Measurements from ENCODE around the gene KRTAP2-2.
"Not testable (repeated sequence)": the region's sequence is repeated elsewhere in the genome, so short reads cannot be mapped to it uniquely, and the experiment has no call there.

KRTAP2-2 gene, protein sequence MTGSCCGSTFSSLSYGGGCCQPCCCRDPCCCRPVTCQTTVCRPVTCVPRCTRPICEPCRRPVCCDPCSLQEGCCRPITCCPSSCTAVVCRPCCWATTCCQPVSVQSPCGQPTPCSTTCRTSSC

DNA sequence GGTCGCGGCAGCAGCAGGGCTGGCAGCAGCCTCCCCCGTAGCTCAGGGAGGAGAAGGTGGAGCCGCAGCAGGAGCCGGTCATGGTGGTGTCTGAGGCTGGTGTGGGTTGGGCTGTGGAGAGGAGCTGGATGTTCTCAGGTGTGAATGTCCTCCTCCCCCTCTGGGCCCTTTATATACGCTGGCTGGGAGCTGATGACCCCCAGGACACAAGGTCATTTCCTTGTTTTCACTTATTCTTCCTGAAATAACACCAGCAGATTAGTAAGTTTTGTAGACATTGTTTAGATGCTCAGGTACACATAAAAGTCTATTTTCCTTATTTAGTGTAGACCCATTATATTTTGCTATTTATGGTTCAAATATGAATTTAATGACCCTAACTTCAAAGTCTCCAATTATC, at the start of gene KRTAP2-2:
Gene KRTAP2-2, minus strand, starts transcription at position 101 of the 400 bp plus-strand sequence. Its CDS starts 19 bp downstream, at position 82.
- not testable (repeated sequence) for DNase-seq (ENCODE audit: low read depth, low spot score)

DNA sequence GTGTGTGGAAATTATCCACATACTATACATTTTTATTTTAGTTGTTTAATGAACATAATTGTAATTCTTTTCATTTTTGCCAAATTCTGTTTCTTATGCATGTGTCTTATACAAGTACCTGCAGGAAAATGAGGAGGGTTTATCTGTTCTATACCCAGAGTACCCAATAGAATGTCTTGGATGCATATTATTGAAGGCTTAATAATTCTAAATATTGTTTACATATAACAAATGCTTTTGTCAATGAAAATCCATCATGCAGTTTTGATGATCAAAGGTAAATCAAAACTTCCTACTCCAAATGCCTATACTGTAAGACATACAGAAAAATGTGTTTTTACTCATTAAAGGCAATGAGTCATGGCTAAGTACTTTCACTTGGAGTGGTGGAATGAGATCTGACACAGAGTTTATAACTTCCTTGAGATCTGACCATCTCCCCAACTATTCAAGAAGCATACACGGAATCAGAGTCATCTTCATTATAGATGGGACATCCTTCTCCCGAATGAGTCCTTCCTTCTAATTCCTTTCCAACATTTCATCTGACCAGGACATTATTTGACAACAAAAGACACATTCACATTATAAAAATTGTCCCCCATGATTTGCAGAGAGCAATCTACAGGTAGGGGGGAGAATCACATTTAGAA, 49.5 kb upstream of the KRTAP2-2 start:
- DNase-seq (ENCODE audit: low read depth, low spot score) = not testable (repeated sequence)

DNA sequence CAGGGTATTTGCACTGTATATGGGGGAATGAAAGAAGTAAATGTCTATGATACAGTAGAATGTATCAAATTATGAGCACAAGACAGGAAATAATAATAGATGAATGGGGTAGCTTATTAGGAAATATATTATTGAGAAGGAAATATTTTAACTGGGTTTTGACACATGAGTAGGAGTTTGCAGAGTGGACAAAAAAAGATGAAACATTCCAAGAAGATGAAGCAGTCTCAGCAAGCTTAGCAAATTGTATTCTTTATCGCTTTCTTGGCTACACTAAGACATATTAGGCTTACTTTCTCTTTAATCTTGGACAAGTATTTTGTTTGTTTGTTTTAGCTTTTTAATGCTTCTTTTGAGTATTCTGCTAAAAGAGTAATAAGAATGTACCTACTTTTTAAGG, 48.9 kb upstream of the KRTAP2-2 start:
- no peak for DNase-seq (ENCODE audit: low read depth, low spot score)

DNA sequence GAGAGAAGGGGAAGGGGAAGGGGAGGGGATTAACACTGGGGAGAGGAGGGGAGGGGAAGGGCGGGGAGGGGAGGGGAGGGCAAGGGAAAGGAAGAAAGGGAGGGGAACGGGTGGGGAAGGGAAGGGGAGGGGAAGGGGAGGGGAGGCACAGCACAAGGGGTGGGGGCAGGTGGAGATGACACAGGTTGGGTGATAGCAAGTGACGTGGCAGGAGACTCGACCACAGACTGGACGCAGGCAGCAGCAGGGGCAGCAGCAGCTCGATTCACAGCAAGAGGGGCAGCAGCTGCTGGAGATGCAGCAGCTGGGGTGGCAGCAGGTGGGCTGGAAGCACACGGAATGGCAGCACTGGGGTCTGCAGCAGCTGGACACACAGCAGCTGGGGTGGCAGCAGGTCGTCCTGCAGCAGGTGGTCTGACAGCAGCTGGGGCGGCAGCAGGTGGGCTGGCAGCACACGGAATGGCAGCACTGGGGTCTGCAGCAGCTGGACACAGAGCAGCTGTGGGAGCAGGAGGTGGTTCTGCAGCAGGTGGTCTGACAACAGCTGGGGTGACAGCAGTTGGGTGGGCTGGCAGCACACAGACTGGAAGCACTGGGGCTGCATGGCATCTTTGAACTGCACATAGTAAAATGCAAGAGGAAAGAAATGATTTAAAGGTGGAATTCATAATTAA, 46.7 kb upstream of the KRTAP2-2 start, which contains the start of gene KRTAP4-16:
Gene KRTAP4-16, minus strand, starts transcription at position 624 of the 674 bp plus-strand sequence. Its CDS starts 0 bp downstream, at position 624.
- no peak for DNase-seq (ENCODE audit: low read depth, low spot score)

DNA sequence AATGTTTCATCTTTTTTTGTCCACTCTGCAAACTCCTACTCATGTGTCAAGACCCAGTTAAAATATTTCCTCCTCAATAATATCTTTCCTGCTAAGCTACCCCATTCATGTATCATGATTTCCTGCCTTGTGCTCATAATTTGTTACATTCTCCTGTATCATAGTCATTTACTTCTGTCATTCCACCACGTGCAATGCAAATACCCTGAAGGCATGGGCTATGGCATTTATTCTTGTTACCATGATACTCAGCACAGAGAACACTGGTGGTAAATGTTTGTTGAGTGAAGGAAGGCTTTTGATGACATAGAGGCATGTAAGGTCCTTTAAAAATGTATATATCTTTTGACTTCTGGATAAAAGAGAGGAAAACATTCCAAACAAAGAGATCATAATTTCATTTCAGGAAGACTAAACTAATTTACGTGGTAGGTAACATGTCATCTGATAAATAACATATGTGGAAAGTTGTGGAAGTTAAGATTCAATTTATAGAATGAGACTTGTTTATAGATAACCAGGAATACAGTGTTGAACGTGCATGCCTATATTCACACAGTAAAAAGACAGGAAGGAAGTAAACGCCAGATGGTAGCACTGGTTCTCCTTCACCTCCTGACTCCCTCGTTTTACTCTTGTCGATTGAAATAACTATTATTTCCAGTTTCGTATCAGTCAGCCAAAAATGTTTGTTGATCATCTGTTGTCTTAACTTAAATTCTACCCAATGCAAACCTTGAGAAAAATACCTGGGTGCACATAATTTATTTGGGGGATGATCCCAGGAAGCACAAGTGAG, 44.9 kb upstream of the KRTAP2-2 start:
- DNase-seq (ENCODE audit: low read depth, low spot score) = not testable (repeated sequence)

DNA sequence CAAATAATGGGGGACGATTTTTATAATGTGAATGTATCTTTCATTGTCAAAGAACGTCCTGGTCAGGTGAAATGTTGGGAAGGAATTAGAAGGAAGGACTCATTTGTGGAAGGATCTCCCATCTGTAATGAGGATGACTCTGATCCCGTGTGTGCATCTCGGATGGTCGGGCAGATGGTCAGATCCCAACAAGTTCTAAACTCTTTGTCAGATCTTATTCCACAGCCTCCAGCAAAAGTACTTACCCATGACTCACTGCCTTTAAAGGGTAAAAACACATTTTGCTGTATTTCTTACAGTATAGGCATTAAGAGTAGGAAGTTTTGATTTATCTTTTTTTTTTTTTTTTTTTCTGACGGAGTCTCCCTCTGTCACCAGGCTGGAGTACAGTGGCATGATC, 43.5 kb upstream of the KRTAP2-2 start:
- DNase-seq (ENCODE audit: low read depth, low spot score) = no peak

DNA sequence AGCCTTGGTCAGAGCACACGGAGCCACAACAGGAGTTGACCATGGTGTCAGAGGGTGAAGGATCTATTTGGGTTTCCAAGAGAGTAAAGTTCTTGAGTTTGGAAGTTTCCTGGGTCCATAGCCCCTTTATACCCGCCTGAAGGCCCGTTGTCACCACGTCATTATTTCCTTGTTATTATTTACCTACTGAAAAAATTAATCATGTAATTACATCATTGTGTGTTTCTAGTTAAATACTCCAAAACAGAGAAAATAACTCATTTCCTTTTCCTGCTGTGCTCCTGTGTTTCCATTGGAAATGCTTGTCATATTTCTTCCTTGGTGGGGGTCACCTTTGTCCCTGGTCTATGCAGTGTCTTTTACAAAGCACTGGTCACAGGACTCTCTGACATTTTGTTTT, 43.0 kb upstream of the KRTAP2-2 start, which contains the start of gene KRTAP4-8:
Gene KRTAP4-8, minus strand, starts transcription at position 101 of the 400 bp plus-strand sequence. Its CDS starts 58 bp downstream, at position 43.
- DNase-seq (ENCODE audit: low read depth, low spot score) = no peak

DNA sequence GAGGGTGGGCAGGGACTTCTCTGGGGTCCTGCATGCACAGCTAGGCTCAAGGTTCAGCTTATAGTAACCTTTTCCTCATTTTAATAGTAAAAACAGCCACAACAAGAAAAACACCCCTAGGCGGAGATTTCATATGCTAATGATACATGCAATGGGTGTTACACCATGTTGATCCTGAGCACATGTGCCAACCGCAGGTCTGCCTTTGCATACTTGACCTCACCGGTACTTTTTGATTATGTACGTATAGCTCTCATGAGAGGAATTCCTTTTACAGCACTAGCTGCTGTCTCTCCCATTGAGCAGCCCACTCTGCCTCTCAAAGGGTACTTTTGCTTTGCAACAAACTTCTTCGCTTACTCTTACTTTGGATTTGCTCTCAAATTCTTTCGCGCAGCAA, 41.0 kb upstream of the KRTAP2-2 start:
- no peak for DNase-seq (ENCODE audit: low read depth, low spot score)

DNA sequence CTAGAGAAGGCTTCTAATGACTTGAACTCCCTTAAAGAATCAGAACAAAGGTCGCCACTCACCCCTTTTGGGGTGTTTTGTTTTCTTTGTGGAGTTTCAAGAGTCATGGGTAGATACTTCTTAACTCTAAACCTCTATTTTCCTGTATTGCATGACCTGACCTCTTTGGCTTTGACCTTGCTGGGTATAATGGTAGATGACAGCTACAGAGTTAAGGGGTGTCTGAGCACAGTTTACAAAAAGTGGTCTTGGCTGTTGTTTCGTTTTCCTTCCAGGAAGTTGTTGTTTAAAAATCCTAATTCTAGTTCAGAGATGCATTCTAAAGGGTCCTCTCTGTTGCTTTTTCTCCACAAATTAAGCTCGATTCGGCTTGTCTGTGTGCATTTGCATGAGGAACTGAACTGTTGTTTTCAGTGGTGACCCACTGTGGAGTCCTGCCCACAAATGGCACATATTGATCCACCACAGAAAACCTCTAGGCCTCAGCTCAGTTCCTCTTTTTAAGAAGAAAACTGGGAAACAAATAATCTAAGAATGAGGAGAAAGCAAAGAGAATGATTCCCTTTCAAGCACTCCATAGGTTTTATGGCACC, 33.8 kb upstream of the KRTAP2-2 start:
- not testable (repeated sequence) for DNase-seq (ENCODE audit: low read depth, low spot score)

DNA sequence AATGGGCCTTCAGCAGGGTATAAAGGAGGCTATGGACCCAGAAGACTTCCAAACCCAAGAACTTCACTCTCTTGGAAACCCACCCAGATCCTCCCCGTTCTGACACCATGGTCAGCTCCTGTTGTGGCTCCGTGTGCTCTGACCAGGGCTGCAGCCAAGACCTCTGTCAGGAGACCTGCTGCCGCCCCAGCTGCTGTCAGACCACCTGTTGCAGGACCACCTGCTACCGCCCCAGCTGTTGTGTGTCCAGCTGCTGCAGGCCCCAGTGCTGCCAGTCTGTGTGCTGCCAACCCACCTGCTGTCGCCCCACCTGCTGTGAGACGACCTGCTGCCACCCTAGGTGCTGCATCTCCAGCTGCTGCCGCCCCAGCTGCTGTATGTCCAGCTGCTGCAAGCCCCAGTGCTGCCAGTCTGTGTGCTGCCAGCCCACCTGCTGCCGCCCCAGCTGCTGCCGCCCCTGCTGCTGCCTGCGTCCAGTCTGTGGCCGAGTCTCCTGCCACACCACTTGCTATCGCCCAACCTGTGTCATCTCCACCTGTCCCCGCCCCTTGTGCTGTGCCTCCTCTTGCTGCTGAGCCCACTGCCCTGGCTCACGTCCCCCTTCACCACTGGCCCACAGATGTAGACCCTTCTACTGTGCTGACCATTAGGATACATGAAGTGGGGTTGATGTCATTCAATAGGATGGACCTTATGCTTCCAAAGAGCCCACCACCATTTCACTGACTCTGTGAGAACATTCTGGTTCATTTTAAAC, 29.2 kb upstream of the KRTAP2-2 start, which contains the start of gene KRTAP4-7:
Gene KRTAP4-7, plus strand, starts transcription at position 51 of the 757 bp plus-strand sequence. Its CDS starts 57 bp downstream, at position 108.
- DNase-seq (ENCODE audit: low read depth, low spot score) = not testable (repeated sequence)

DNA sequence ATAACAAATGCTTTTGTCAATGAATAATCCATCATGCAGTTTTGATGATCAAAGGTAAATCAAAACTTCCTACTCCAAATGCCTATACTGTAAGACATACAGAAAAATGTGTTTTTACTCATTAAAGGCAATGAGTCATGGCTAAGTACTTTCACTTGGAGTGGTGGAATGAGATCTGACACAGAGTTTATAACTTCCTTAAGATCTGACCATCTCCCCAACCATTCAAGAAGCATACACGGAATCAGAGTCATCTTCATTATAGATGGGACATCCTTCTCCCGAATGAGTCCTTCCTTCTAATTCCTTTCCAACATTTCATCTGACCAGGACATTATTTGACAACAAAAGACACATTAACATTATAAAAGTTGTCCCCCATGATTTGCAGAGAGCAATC, 28.4 kb upstream of the KRTAP2-2 start:
- not testable (repeated sequence) for DNase-seq (ENCODE audit: low read depth, low spot score)

DNA sequence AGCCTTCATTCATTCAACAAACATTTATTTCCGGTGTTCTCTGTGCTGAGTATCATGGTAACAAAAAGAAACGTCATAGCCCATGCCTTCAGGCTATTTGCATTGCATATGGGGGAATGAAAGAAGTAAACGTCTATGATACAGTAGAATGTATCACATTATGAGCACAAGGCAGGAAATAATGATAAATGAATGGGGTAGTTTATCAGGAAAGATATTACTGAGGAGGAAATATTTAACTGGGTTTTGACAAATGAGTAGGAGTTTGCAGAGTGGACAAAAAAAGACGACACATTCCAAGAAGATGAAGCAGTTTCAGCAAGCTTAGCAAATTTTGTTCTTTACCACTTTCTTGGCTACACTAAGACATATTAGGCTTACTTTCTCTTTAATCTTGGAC, 27.6 kb upstream of the KRTAP2-2 start:
- no peak for DNase-seq (ENCODE audit: low read depth, low spot score)

DNA sequence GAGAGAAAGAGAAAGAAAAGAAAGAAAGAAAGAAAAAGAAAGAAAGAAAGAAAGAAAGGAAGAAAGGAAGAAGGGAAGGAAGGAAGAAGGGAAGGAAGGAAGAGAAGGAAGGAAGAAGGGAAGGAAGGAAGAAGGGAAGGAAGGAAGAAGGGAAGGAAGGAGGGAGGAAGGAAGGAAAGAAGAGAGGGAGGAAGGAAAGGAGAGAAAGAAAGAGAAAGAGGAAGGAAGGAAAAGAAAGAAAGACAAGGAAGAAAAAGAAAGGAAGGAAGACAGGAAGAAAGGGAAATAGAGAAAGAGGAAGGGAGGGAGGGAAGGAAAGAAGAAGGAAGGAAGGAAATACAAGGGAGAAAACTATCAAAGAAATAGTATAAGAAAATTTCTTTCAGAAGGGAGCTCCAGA, 21.8 kb upstream of the KRTAP2-2 start:
- no peak for DNase-seq (ENCODE audit: low read depth, low spot score)

DNA sequence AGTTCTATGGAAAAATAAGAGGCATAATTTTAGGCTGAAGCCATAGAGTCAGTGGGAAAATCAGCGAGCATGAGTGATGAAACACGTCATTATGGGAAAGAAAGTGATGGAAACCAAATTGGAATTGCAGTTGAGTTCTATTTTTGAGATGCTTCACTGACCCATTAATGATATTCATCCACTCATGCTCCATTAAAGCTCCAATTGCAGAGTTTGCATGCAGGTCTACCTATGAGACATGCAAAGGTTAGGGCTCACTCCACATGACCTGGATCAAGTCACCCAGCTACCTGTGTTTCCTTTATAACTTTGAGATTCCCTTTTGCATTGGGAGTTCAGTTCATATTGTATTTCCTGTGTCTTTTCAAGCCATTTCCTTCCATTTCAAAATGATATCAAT, 18.6 kb upstream of the KRTAP2-2 start:
- DNase-seq (ENCODE audit: low read depth, low spot score) = no peak

DNA sequence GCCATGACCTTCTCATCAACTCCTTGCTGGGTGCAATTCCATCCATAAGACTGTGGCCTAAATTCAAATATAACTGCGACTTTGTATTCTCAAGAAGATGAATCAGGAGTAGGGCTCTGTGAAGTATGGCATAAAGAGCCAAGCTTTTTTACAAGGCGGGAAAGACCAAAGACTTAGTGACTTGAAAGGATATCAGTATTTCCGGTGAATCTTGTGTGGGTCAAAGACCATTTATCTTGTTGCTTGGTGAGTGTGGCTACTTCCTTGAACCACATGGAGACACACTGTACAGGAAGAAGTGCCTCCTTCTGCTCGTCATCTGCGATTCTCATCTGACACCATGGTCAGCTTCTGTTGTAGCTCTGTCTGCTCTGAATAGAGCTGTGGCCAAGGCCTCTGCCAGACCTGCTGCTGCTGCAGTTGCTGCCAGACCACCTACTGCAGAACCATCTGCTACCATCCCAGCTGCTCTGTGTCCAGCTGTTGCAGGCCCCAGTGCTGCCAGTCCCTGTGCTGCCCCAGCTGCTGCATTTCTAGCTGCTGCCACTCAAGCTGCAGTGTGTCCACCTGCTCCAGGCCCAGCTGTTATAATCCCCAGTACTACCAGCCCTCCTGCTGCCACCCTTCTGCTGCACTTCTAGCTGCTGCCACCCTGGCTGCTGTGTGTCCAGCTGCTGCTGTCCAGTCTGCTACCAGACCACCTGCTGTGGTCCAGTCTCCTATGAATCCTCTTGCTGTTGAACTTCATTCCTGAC, 16.8 kb upstream of the KRTAP2-2 start:
- DNase-seq (ENCODE audit: low read depth, low spot score) = no peak

DNA sequence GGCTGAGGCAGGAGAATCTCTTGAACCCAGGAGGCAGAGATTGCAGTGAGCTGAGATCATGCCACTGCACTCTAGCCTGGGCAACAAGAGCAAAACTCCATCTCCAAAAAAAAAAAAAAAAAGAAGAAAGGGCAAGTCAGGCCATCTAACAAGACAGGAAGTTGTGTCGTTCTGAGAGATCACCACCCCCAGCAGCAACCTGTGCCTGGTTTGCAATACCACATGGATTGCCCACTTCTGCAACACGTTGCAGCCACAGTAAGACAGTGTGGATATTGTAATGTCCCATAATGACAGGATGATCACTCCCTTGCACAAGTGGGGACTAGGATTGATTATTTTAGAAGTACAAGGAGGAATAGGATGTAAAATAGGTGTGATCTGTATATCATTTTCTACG, 14.0 kb upstream of the KRTAP2-2 start:
- no peak for DNase-seq (ENCODE audit: low read depth, low spot score)

DNA sequence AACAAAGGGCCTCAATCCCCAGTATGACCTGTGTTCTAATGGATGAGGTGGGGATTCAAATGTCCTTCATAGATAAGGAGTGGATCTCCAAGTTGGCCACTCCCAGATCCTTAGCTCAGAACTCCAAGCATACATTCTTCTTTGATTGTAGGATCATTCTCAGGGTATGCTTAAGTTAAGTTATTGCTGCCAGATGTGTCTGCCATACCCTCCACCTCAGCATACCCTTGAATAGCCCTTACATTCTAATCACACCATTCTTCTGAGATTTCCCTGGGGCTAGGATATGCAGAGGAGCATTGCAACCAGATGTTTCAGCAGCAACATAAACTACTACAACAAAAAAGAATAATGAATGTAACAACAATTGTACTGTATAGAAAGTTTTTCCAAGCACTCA, 12.3 kb upstream of the KRTAP2-2 start:
- DNase-seq (ENCODE audit: low read depth, low spot score) = no peak

DNA sequence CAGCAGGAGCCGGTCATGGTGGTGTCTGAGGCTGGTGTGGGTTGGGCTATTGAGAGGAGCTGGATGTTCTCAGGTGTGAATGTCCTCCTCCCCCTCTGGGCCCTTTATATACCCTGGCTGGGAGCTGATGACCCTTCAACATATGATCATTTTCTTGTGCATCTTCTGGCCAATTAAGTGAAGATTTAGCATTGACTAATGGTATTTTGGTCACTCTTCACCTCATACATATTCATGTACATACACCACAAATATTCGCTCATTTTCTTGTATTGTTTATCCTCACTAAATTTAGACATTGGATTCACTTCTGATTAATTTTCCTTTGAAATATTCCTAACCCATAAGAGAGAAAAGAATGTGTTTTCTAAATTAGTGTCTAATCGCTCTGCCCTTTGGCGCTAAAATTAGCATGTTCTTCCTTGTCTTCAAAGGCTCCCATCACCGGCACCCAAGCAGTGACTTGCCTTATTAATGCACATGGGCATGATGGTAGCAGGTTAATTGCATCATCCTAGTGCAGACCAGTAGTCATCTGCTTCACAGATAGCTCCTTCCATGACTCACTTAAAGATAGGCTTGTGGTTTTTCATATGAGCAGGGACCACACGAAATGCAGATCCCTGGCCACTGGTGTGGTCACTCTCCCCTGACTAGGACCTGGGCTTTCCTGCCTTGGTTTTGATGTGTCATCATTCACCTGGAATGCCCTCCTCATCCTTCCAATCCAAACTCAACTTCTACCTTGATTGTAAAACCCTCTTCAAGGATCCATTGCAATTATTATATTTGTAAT, 11.0 kb upstream of the KRTAP2-2 start, which contains the start of gene KRTAP2-4:
Gene KRTAP2-4, minus strand, starts transcription at position 51 of the 796 bp plus-strand sequence. Its CDS starts 34 bp downstream, at position 17.
- DNase-seq (ENCODE audit: low read depth, low spot score) = no peak

All from iPS DF 19.7 (cell line).